Thoracic aorta (tissue), 2 donors: Measurements from ENCODE around the gene TTC7B. TPM values are rescaled to one million over a fixed set of nuclear protein-coding genes. Genes with fewer than 3 reads are reported as not detected.

Experiments used
- ATAC-seq: fragments of 150-250 bp; one replicate; pipeline ENCODE4 v1.8.0; 2017; ENCODE audit warnings: low read depth; ENCODE audit not compliant: insufficient number of reproducible peaks, low FRiP score
- DNase-seq: peaks from one replicate; pipeline ENCODE4 v3.0.0-alpha.2; 2020; ENCODE audit warnings: low spot score
- H3K27ac ChIP-seq, 2 donors: fragments of 200-600 bp; sonication (generic); 1 replicate in 1 of 2; 2 replicates in 1 of 2; pipeline ENCODE4 v1.5.1; 2016; ENCODE audit warnings: mild to moderate bottlenecking in 2 of 2, moderate library complexity in 2 of 2
- H3K27me3 ChIP-seq: fragments of 200-600 bp; sonication (generic); replicated peaks from 2 replicates; pipeline ENCODE4 v1.6.0; 2016; ENCODE audit warnings: mild to moderate bottlenecking; ENCODE audit not compliant: insufficient read depth
- H3K36me3 ChIP-seq: fragments of 200-600 bp; sonication (generic); one replicate; pipeline ENCODE4 v1.5.1; 2016
- H3K4me1 ChIP-seq, 2 donors: fragments of 200-600 bp; sonication (generic); 1 replicate in 1 of 2; 2 replicates in 1 of 2; pipeline versions ENCODE4 v1.5.1 to v1.6.0; 2016; ENCODE audit warnings: low read depth in 2 of 2, mild to moderate bottlenecking in 1 of 2; ENCODE audit not compliant: control insufficient read depth in 1 of 2
- H3K4me3 ChIP-seq: fragments of 200-600 bp; sonication (generic); 2 replicates; pipeline ENCODE4 v1.5.1; 2016; ENCODE audit warnings: mild to moderate bottlenecking
- H3K9me3 ChIP-seq: fragments of 200-600 bp; sonication (generic); 2 replicates; pipeline ENCODE4 v1.5.1; 2016
- total RNA-seq, 2 donors: library from RNA; depleted of rRNA; stranded (reverse); fragments of >200 nt; gene quantifications; one replicate each; pipeline versions ENCODE4 v1.1.0 to v1.2.3, GENCODE V29; 2016
- TF ChIP-seq, protein P1 (sequence below): fragments of 200-600 bp; sonication (generic); IDR thresholded peaks from one replicate; pipeline ENCODE4 v1.5.1; 2019; ENCODE audit warnings: antibody characterized with exemption

TTC7B gene
- total RNA-seq, 2 donors from 2014 or later = 38.9 to 56.3 TPM

DNA sequence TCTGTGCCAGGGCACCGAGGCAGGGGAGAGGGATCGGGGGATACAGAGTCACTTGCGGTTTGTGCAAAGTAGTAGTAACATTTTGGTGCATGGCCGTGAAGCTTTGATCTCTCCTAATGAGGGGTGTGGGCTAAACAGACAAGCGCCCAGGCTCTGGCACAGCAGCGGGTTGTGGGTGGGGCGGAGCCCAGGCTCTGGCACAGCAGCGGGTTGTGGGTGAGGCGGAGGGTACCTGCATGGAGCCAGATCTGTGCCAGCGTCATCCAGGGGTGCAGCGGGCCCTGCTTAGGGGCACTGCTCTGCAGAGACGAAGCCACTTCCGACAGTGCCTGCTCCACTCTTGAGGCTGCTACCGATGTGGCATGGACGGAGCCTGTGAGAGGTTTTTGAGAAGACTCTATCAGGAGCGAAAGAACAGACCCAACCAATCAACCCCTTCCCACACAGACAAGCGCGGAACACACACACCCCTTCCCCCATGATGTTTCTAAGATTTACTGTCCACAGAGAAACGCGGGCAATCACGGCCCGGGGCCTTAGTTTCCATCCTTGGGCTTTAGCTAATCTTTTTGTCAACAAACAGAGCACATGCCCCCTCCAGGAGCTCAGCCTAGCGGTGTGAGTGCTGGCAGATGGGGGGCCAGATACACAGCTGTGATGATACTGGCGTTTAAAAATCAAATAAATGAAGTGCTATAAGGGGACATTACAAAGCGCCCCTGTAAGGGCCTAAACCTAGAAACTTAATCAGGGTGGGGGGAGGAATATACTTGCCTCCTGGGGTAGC lies 222.8 kb downstream of the TTC7B start:
- Histone ChIP-seq H3K27ac (no peak overlapping the region), H3K9me3 (no peaks in the 10 kb centered on the region), H3K27me3 (no peaks in the 10 kb centered on the region), H3K4me3 (no peak overlapping the region), H3K36me3 (no peaks in the 10 kb centered on the region), H3K4me1 (no peaks in the 10 kb centered on the region)
- TF ChIP-seq, protein P1, sequence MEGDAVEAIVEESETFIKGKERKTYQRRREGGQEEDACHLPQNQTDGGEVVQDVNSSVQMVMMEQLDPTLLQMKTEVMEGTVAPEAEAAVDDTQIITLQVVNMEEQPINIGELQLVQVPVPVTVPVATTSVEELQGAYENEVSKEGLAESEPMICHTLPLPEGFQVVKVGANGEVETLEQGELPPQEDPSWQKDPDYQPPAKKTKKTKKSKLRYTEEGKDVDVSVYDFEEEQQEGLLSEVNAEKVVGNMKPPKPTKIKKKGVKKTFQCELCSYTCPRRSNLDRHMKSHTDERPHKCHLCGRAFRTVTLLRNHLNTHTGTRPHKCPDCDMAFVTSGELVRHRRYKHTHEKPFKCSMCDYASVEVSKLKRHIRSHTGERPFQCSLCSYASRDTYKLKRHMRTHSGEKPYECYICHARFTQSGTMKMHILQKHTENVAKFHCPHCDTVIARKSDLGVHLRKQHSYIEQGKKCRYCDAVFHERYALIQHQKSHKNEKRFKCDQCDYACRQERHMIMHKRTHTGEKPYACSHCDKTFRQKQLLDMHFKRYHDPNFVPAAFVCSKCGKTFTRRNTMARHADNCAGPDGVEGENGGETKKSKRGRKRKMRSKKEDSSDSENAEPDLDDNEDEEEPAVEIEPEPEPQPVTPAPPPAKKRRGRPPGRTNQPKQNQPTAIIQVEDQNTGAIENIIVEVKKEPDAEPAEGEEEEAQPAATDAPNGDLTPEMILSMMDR = no peak
- DNase-seq (no peak), ATAC-seq (no peak)

- no peak for DNase-seq
- Histone ChIP-seq H3K4me1 (no peaks in the 10 kb centered on the region), H3K36me3 (no peaks in the 10 kb centered on the region), H3K4me3 (no peak overlapping the region), H3K9me3 (no peaks in the 10 kb centered on the region), H3K27ac (no peak overlapping the region), H3K27me3 (no peaks in the 10 kb centered on the region)
- TF ChIP-seq, protein P1 = no peak
- ATAC-seq = no peak
These were observed 223.6 kb downstream of the TTC7B start for GRCh38 chr14:90592655-90593054.

- ATAC-seq = no peak
- H3K36me3 ChIP-seq = peaks cover 3% of the 10 kb centered on the region
These were observed 228.3 kb downstream of the TTC7B start for GRCh38 chr14:90587918-90588317.

DNA sequence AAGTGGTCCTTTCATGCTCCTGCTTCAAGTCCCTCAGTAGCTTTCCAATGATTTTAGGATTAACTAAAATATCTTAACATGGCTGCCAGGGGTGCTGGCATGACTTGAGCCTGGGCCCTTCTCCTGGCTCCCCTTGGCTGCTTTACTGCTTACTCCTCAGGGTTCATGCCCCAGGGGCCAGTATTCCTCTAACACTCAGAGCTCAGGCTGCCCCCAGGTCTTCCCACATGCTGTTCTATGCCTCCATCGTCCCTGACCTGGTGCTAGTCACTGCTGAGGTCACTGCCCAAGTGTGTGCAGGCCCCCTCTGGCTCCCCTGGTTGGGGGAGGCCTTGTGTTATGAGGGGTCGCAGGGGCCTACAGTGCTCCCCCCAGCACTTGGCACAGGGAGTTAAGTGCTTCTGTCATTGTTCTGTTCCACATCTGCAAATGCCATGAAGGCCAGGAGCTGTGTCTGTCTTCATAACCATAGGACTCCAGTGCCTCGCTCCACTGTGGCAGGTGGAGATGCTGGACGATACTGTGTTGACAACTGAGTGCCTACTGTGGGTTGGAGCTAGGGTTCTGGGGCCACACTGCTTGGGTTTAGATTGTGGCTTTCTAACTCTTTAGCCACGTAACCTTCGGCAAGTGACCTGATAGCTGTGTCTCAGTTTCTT lies 228.8 kb downstream of the TTC7B start:
- Histone ChIP-seq H3K27me3 (no peaks in the 10 kb centered on the region), H3K4me1 (no peaks in the 10 kb centered on the region), H3K27ac (no peak overlapping the region), H3K36me3 (peaks cover 3% of the 10 kb centered on the region), H3K9me3 (no peaks in the 10 kb centered on the region), H3K4me3 (no peak overlapping the region)
- DNase-seq (no peak), ATAC-seq (no peak)
- TF ChIP-seq, protein P1 = no peak

More at GRCh38 chr14:90587918-90588317, 228.3 kb downstream of the TTC7B start:
- Histone ChIP-seq H3K27me3 (no peaks in the 10 kb centered on the region), H3K27ac (no peak overlapping the region), H3K4me1 (no peaks in the 10 kb centered on the region), H3K4me3 (no peak overlapping the region), H3K9me3 (no peaks in the 10 kb centered on the region)
- no peak for DNase-seq
- TF ChIP-seq, protein P1 = no peak

GRCh38 chr14:90585106-90585505 lies 231.1 kb downstream of the TTC7B start:
- no peak for DNase-seq
- no peak for ATAC-seq
- peaks cover 3% of the 10 kb centered on the region for H3K36me3 ChIP-seq
- TF ChIP-seq, protein P1 = no peak
- H3K4me1 ChIP-seq = no peaks in the 10 kb centered on the region
- no peak overlapping the region for H3K4me3 ChIP-seq
- H3K9me3 ChIP-seq = no peaks in the 10 kb centered on the region
- no peaks in the 10 kb centered on the region for H3K27me3 ChIP-seq
- no peak overlapping the region for H3K27ac ChIP-seq
